ENCODE results near the gene ACP6.

Gene ACP6

DNA sequence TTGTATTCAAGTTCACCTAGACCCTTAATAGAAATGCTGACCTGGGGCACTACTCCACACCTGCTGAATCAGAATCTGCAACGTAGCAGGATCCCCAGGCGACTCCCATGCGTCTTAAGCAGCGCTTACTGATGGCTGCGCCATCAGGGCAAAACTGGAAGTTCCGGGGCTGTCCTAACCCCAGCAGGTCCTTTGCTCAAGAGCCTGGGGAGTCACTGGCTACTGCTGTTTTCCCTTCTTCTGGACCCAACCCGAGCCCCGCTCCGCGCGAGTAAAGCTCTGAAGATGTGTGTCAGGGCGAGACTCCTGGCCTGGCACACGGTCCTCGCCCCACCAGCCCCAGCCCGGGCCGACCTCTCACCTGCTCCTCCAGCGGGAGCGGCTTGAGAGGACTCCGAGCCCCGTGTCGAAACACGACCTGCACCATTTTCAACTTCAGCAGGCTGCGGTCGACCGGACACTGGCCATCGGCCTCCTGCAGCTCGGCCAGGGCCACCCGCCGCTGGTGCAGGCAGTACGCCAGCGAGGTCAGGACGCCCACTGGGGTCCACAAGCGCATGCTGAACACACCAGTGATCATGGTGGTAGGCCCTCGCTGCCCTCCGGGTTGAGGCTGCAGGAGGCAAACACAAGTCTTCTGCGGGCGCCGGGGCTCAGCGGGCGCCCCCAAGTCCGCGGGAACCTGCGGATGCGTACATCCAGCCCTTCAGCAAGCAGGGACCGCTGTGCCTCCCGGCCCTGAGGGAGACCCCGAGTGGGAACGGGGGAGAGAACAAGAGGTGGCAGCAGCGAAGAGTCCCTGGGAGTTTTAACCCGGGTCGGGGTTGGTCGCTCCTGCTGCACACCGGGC, 630 bp downstream of the ACP6 start:
- no peak for TF ChIP-seq GATA2 (IDR thresholded peaks at IDR 0.05; ENCODE audit: low read depth, low read length)
- no peak for TF ChIP-seq GATA3 (IDR thresholded peaks at IDR 0.05; ENCODE audit: low read depth, low read length)

DNA sequence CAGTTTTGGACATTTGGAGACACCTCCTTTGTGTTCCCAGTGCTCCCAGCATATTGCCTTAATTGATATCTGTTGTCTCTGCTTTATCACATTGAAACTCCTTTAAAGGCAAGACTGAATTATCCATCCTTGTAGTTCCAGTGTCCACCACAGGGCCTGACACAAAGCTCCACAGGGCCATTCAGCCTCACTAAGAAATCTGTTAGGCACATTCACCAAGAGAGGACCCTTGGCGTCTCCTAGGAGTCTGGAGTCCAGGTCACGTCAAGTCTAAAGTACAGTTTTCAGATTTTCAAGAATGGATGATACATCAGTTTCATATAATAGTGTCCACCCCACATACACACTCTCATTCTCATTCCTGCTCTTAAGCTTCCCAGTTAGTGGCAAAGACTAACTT, 4.8 kb downstream of the ACP6 start:
- no peak for TF ChIP-seq GATA3 (IDR thresholded peaks at IDR 0.05; ENCODE audit: low read depth, low read length)
- TF ChIP-seq GATA2 (IDR thresholded peaks at IDR 0.05; ENCODE audit: low read depth, low read length) = no peak

DNA sequence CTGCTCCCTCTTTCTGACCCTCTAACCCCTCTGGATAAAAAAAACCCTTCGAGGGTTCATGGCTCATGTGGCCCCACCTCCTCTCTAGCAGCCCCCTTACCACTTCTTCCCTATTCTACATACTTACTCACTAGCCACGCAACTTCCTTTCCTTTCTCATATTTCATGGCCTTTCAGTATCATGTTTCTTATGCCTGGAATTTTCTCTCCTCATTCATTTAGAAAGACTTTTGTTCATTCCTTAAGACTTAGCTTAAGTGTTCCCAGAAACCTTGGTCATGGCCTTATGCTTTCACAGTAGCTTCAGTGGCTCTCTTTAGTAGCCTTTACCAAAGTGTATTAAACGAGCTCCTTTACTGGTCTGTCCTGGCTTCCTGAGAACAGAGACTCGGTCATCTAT, 6.1 kb downstream of the ACP6 start:
- TF ChIP-seq GATA3 (IDR thresholded peaks at IDR 0.05; ENCODE audit: low read depth, low read length) (no peak), GATA2 (IDR thresholded peaks at IDR 0.05; ENCODE audit: low read depth, low read length) (no peak)

DNA sequence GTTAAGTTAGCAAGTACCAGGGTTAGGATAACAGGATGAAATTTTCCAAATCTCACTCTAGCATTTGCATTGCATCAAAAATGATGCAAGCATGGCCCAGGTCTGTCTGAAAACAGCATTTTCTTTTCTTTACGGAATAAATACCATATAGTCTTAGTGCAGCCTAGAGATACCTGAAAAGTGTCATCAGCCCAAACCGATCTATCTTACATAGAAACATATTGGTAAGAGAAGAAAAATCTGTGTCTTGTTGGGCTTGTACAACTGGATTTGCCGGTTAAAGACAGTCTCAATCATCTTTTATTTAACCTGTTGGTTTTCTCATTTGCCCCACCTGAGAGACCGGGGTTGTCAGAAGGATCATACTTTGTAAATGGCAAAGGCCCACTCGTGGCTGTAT, 15.8 kb downstream of the ACP6 start:
- TF ChIP-seq GATA3 (IDR thresholded peaks at IDR 0.05; ENCODE audit: low read depth, low read length) = no peak

DNA sequence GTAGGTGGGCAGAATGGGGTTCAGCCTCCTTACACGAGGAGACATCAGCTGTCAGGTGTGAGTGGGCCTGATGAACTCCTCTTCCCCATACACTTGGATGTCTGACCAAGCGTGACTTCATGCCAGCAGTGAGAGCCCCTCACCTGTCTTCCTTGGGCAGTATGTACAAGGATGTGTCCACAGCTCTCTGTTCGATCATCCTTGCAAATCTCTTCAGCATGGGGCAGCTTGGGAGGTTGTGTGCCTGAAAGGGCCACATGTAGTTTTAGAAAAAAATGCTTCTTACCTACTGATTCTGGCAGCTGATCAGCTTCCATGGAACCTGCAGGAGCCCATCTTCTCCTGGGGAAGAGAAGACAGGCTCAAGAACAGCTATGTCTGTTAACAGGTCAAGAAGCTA, 18.0 kb downstream of the ACP6 start:
- no peak for TF ChIP-seq GATA2 (IDR thresholded peaks at IDR 0.05; ENCODE audit: low read depth, low read length)
- TF ChIP-seq GATA3 (IDR thresholded peaks at IDR 0.05; ENCODE audit: low read depth, low read length) = no peak

DNA sequence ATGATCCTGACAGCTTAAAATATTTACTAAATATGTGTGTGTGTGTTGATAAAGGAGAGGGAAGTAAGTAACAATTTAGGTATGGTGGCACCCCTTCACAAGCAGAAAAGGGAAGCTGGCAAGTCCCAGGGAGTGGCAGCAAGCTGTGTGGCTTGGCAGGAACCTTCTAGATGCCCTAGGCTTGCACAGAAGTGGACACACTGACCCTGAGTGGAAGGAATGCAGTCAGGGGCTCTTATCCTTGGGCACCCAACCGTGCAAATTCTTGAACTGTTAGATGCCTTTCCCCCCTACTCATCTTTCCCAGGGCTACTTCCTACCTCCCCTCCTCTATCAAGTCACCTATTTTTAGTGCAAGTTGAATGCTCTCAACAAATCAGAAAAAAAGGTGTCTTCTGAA, 18.9 kb downstream of the ACP6 start:
- TF ChIP-seq GATA3 (IDR thresholded peaks at IDR 0.05; ENCODE audit: low read depth, low read length) (no peak), GATA2 (IDR thresholded peaks at IDR 0.05; ENCODE audit: low read depth, low read length) (no peak)

DNA sequence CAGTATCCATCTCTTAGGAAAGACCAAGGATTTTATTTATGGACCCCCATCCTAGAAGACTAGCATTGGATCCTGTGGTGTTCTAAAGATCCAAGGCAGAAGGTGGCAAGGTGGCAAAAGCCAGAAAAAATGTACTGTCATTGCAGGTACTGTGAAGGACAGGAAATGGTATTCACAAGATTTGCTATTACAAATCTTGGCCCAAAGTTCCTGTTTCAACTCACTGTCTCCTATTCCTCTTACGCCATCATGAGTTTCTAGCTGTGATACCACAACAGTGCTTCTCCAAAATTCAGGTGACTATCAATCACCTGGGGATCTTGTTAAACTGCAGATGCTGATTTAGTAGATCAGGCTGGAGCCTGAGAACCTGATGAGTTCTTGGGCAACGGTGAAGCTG, 21.4 kb downstream of the ACP6 start:
- TF ChIP-seq GATA3 (IDR thresholded peaks at IDR 0.05; ENCODE audit: low read depth, low read length) = no peak
- TF ChIP-seq GATA2 (IDR thresholded peaks at IDR 0.05; ENCODE audit: low read depth, low read length) = no peak

DNA sequence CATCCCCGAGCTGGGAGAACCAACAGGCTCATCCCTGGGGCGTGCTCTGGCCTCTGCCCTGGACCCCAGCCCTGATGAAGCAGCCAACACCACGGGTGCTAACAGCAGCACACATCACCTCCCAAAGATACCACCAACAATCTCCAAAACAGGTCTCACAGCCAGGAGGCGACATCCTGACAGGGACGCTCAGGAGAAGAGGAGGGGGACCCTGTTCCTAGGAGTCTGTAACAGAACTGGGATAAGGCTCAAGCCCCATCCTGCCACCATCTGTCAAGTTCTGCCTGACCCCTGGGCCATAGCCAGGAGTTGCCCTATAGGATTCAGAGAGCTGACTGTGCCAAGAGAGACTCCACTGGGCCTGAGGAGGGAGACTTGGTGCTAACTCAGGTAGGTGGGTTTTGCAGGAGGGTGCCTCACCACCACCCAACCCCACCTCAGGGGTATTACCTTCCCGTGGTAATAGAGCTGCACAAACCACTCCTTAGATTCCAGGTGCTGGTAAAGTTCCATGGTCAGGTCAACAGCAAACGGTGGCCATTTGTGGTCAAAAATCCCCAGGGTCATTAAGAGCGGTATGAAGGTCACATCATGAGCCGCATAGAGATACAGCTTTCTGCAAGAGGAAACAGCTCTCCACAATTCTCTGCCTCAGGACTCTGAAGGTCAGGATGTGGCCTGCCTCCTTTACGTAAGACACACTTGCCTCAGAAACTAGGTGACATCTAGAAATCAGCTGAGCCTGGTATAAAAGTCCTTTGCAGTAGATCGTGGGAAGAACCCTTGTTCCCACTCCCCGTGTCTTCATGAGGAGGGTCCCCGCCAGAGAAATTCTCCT, 22.3 kb downstream of the ACP6 start:
- TF ChIP-seq GATA3 (IDR thresholded peaks at IDR 0.05; ENCODE audit: low read depth, low read length) = no peak
- TF ChIP-seq GATA2 (IDR thresholded peaks at IDR 0.05; ENCODE audit: low read depth, low read length) = no peak

DNA sequence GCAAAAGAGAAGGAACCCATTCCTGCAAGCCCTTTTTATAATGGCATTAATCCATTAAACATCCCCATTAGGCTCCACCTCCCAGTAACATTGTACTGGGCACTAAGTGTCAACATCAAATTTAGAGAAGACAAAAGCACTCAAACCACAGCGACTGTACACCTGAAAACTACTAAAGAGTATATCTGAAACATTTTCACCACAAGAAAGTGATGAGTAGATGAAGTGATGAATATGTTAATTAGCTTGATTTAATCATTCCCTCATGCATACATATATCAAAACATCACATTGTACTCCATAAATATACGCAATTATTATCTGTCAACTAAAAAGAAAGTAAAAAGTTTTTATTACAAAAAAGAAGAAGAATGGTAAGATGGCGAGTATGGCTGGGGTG, 26.4 kb downstream of the ACP6 start:
- TF ChIP-seq GATA2 (IDR thresholded peaks at IDR 0.05; ENCODE audit: low read depth, low read length) (no peak), GATA3 (IDR thresholded peaks at IDR 0.05; ENCODE audit: low read depth, low read length) (no peak)

DNA sequence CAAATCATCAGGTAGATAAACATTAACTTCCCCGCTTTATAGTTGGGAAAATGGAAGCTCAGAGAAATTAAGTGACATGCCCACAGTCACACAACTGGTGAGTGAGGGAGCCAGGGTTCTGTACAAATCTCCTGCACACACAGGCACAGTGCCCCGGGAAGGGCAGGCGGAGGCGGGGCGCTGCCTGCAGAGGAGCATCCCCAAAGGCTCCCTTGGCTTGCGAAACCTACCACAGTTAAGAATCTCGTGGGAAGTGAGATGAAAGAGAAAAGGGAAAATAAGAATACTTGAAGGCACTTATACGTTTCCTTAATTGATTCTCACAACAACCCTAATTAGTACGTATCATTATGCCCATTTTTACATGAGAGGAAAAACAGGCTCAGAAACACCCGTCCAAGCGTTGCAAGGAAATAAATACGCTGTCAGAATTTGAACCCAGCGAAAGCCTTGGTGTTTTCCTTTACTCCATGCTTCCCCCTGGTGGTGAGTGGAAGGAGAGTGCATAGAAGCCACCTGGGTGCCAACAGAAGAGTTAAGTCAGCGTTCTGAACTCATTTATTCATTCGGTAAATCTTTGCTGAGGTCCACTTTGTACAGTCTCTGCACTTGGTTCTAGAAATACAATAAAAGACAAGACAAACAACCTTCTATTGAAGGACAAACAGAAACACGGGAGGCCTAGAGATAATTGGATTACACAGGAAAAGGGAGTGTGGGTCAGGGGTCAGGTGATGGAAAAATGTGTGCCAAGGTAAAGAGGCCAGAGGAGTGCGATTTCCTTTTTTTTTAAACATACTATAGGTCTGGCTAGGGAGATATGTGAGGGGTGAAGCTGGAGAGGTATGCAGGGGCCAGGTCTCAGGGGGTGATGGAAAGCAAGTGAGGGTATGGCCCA, 28.4 kb downstream of the ACP6 start:
- TF ChIP-seq GATA2 (IDR thresholded peaks at IDR 0.05; ENCODE audit: low read depth, low read length) = no peak
- no peak for TF ChIP-seq GATA3 (IDR thresholded peaks at IDR 0.05; ENCODE audit: low read depth, low read length)

DNA sequence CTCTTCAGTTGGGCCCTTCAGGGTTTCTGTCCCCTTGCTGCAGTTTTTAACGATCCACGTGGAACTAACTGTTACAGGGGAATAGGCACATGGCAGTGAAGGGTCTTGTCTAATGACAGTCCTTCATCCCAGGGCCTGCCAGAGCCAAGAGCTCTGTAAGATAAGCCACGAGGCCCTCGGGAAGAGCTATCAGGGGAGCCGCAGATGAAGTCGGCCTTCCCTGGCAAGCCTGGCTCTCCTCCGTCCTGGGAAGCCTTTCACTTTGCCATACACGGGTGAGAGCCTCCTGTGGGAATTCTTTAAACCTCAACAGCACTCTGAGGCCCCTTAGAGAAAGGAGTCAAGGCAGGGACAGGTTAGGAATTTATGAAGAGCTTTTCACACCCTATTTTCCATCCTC, 29.0 kb downstream of the ACP6 start:
- TF ChIP-seq GATA3 (IDR thresholded peaks at IDR 0.05; ENCODE audit: low read depth, low read length) (no peak), GATA2 (IDR thresholded peaks at IDR 0.05; ENCODE audit: low read depth, low read length) (no peak)

DNA sequence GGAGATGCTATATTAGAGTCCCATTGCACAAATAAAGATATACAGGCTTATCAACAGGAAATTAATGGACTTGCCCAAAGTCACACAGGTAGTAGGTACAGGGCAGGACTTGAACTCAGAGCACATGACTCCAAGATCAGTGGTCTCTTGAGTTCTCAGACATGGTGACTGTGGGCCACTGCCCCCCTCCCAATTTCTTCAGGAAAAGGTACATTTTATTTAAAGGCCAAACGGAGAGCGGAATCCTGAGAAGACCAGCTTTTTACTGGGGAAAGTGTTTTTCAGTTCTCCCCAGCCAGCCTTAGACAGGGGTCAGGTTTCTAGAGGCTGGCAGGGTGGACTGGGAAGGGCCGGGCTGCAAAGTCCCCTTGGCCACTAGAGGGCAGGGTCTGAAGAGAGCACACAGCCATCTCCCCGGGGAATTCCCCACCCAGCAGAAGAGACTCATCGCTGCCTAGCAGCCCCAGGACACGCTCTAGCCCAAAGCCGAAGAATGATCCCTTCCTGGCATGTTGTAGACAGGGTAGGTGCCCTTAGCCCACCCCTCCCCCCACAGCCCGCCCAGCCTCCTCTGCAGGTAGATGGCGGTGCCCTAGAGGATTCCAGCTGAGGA, 29.7 kb downstream of the ACP6 start:
- TF ChIP-seq GATA3 (IDR thresholded peaks at IDR 0.05; ENCODE audit: low read depth, low read length) (no peak), GATA2 (IDR thresholded peaks at IDR 0.05; ENCODE audit: low read depth, low read length) (no peak)

DNA sequence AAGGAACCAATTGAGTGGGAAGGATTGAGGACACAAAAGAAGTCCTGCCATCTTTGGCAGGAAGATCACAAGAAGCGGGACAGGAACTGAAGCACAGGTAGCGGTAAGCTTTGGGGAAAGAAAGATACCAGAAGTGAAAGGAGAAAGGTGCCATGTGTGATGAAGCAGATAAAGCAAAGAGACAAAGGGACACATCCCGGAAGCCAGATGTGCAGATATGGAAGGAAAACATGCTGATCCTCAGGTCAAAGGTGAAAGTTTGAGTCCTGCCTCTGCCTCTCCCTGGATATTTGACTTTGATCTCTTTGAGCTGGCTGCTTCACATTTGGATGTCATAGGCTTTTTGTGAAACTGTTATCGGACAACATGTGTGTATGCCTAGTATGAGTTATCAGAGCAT, 34.0 kb downstream of the ACP6 start:
- TF ChIP-seq GATA3 (IDR thresholded peaks at IDR 0.05; ENCODE audit: low read depth, low read length) (no peak), GATA2 (IDR thresholded peaks at IDR 0.05; ENCODE audit: low read depth, low read length) (no peak)

DNA sequence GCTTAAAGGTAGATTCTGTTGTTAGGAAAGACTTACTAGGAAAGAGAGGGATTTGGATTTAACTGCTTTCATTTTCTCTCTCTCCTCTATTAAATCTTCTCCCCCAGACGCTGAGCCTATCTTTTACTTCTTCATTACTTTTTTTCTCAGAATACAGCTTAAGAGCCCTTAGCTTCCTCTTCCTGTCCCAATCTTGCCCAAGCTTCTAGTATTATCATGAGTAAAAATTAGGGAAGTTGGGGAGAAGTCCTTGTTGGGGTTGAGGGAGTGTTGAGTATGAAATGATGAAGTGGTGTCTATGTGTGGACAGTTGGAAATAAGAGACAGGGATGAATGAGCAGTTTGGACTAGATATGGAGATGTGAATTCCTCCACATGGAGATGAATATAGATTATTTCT, 35.0 kb downstream of the ACP6 start:
- TF ChIP-seq GATA3 (IDR thresholded peaks at IDR 0.05; ENCODE audit: low read depth, low read length) = no peak
- no peak for TF ChIP-seq GATA2 (IDR thresholded peaks at IDR 0.05; ENCODE audit: low read depth, low read length)
